Endothelial cell of umbilical vein (primary cell): ENCODE measurements around the gene PAQR6. TPM values are rescaled to one million over a fixed set of nuclear protein-coding genes. Genes with fewer than 3 reads are reported as not detected.

Experiments used
- BruUV-seq: library from RNA; stranded (reverse); fragments of 400-500 nt; replicated peaks from 2 replicates; lab custom pipeline; 2021; lab: Mats Ljungman, UMichigan
- CTCF ChIA-PET: fragments of 300-600, 350-600 bp; sonication (Branson Sonifier 250); formaldehyde crosslinking; loops from one replicate; lab custom pipeline; 2021; ENCODE audit warnings: antibody characterized with exemption, inconsistent platforms; lab: Charles Lee
- POLR2A ChIA-PET: fragments of 300-600, 350-600 bp; sonication (Branson Sonifier 250); formaldehyde crosslinking; loops from one replicate; lab custom pipeline; 2021; ENCODE audit warnings: antibody characterized with exemption, inconsistent platforms; lab: Charles Lee
- DNase-seq: peaks from one replicate; pipeline ENCODE4 v3.0.0-alpha.2; 2011; ENCODE audit warnings: low read depth, low spot score
- FAIRE-seq: peaks from 2 replicates; lab custom pipeline; 2011; peaks lifted over from hg19 to GRCh38; lab: Jason Lieb, UNC
- H2AFZ ChIP-seq: 2 replicates; pipeline ENCODE4 v1.6.0; 2012; ENCODE audit warnings: low read depth, low read length, control low read depth, inconsistent platforms
- H3K27ac ChIP-seq: 2 replicates; pipeline ENCODE4 v1.5.1; 2011; ENCODE audit warnings: low read depth, mild to moderate bottlenecking, control low read depth, low read length, moderate library complexity; ENCODE audit not compliant: insufficient read depth
- H3K27me3 ChIP-seq, 2 experiments: 2 replicates each; pipeline versions ENCODE4 v1.6.0 to v1.6.1; 2011; ENCODE audit warnings: low read length in 2 of 2, mixed read lengths in 1 of 2; ENCODE audit not compliant: control insufficient read depth in 2 of 2, insufficient read depth in 2 of 2
- H3K36me3 ChIP-seq, 2 experiments: 2 replicates in 1 of 2; 3 replicates in 1 of 2; pipeline ENCODE4 v1.5.1; 2011; ENCODE audit warnings: low read length in 2 of 2, mild to moderate bottlenecking in 1 of 2, moderate library complexity in 1 of 2; ENCODE audit not compliant: control insufficient read depth in 2 of 2, insufficient read depth in 2 of 2; ENCODE audit errors: extremely low read depth in 1 of 2
- H3K4me1 ChIP-seq: 3 replicates; pipeline ENCODE4 v1.5.1; 2011; ENCODE audit warnings: mild to moderate bottlenecking, low read length; ENCODE audit not compliant: control insufficient read depth, insufficient read depth; ENCODE audit errors: extremely low read depth
- H3K4me2 ChIP-seq: 2 replicates; pipeline ENCODE4 v1.6.1; 2011; ENCODE audit warnings: low read length, control low read depth, mixed read lengths; ENCODE audit not compliant: insufficient read depth
- H3K4me3 ChIP-seq, 3 experiments: fragments of 200-600 bp in 1 of 3; sonication (generic), shearing (Covaris generic) in 1 of 3; replicated peaks in 1 of 3; 2 replicates each; pipeline ENCODE4 v1.5.1; 2011 to 2016; ENCODE audit warnings: control low read depth in 3 of 3, low read length in 3 of 3, mild to moderate bottlenecking in 2 of 3, inconsistent platforms in 1 of 3, low read depth in 1 of 3, moderate library complexity in 1 of 3; ENCODE audit not compliant: insufficient read depth in 1 of 3
- H3K79me2 ChIP-seq: 2 replicates; pipeline ENCODE4 v1.6.0; 2012; ENCODE audit warnings: low read length, inconsistent platforms; ENCODE audit not compliant: control insufficient read depth, insufficient read depth
- H3K9ac ChIP-seq: replicated peaks from 2 replicates; pipeline ENCODE3; 2011; ENCODE audit warnings: low read length, control low read depth; ENCODE audit not compliant: insufficient read depth; ENCODE audit errors: extremely low read depth
- H3K9me1 ChIP-seq: replicated peaks from 3 replicates; pipeline ENCODE4 v1.6.0; 2011; ENCODE audit warnings: mild to moderate bottlenecking, low read length; ENCODE audit not compliant: control insufficient read depth, insufficient read depth; ENCODE audit errors: extremely low read depth
- H3K9me3 ChIP-seq: replicated peaks from 2 replicates; pipeline ENCODE4 v1.5.1; 2012; ENCODE audit warnings: low read length, inconsistent platforms; ENCODE audit not compliant: control insufficient read depth, insufficient read depth
- H4K20me1 ChIP-seq: replicated peaks from 2 replicates; pipeline ENCODE3; 2011; ENCODE audit warnings: mild to moderate bottlenecking, low read length; ENCODE audit not compliant: control insufficient read depth, insufficient read depth; ENCODE audit errors: extremely low read depth
- EZH2 ChIP-seq: IDR thresholded peaks from 2 replicates; pipeline ENCODE4 v1.6.1; 2012; ENCODE audit warnings: borderline replicate concordance, low read depth, mild to moderate bottlenecking, moderate library complexity, low read length, inconsistent platforms; ENCODE audit not compliant: severe bottlenecking
- FOS ChIP-seq: IDR thresholded peaks from 2 replicates; pipeline ENCODE4 v1.6.1; 2011; ENCODE audit warnings: mild to moderate bottlenecking, low read length, moderate library complexity, borderline replicate concordance; ENCODE audit not compliant: insufficient read depth
- GATA2 ChIP-seq: IDR thresholded peaks from 2 replicates; pipeline ENCODE4 v1.7.0; 2011; ENCODE audit warnings: low read depth, mild to moderate bottlenecking, moderate library complexity, mixed read lengths, low read length; ENCODE audit not compliant: insufficient read length, insufficient read depth
- JUN ChIP-seq: IDR thresholded peaks from 2 replicates; pipeline ENCODE4 v1.6.1; 2011; ENCODE audit warnings: borderline replicate concordance, low read depth; ENCODE audit not compliant: insufficient read length, insufficient read depth
- MYC ChIP-seq: IDR thresholded peaks from one replicate; pipeline ENCODE4 v1.6.1; 2011; ENCODE audit warnings: mild to moderate bottlenecking, low read depth, low read length
- POLR2A ChIP-seq: IDR thresholded peaks from 2 replicates; pipeline ENCODE4 v1.6.1; 2012; ENCODE audit warnings: low read depth, mild to moderate bottlenecking, control low read depth, low read length
- POLR2AphosphoS5 ChIP-seq: IDR thresholded peaks from 2 replicates; pipeline ENCODE4 v1.6.1; 2012; ENCODE audit warnings: low read depth, mild to moderate bottlenecking, control low read depth, low read length, moderate library complexity; ENCODE audit not compliant: insufficient read depth
- dilution Hi-C: fragments of 300-500 bp; cut with MboI; formaldehyde crosslinking; loops from one replicate; pipeline ENCODE4 v1.15.0; 2019; ENCODE audit warnings: low sequenced_read_pairs; ENCODE audit not compliant: extremely low pct_ligation_motif_present
- intact Hi-C: fragments of 100-400 bp; cut with micrococcal nuclease; formaldehyde crosslinking; loops from one replicate; pipeline ENCODE4 v1.10.0; 2022
- polyA plus RNA-seq, 4 experiments: library from polyadenylated mRNA; depleted of rRNA in 3 of 4; stranded (reverse) in 3 of 4; unstranded in 1 of 4; fragments of >200 nt; gene quantifications; 2 replicates each; pipeline versions ENCODE4 v1.2.1 to v1.2.3, GENCODE V29; 2011 to 2012; ENCODE audit warnings: missing spikeins in 1 of 4
- total RNA-seq: library from RNA; stranded (reverse); gene quantifications from 2 replicates; pipeline ENCODE4 v1.2.3, GENCODE V29; 2021
- TF ChIP-seq, protein P1 (sequence below): IDR thresholded peaks from 2 replicates; pipeline ENCODE4 v1.6.1; 2011; ENCODE audit not compliant: insufficient read depth, insufficient read length
- TF ChIP-seq, protein P2 (sequence below), 2 donors: IDR thresholded peaks; 1 replicate in 1 of 2; 2 replicates in 1 of 2; pipeline ENCODE4 v1.5.1; 2011; ENCODE audit warnings: low read length in 2 of 2, mild to moderate bottlenecking in 2 of 2, moderate library complexity in 2 of 2, control low read depth in 1 of 2, inconsistent platforms in 1 of 2, low read depth in 1 of 2; ENCODE audit not compliant: insufficient read depth in 1 of 2; ENCODE audit errors: extremely low read depth in 1 of 2

The PAQR6 gene
- total and polyA plus RNA-seq, 2 donors (not counting 3 experiments of a cell fraction or from before 2014, with no cell fraction given): 1.6 to 2.2 TPM

DNA sequence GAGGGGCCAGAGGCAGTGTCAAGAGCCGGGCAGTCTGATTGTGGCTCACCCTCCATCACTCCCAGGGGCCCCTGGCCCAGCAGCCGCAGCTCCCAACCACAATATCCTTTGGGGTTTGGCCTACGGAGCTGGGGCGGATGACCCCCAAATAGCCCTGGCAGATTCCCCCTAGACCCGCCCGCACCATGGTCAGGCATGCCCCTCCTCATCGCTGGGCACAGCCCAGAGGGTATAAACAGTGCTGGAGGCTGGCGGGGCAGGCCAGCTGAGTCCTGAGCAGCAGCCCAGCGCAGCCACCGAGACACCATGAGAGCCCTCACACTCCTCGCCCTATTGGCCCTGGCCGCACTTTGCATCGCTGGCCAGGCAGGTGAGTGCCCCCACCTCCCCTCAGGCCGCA lies 5.9 kb downstream of the PAQR6 start, which contains the start of gene BGLAP:
TSS of gene BGLAP (plus strand) at position 259 of the 400 bp plus-strand sequence. CDS start at position 307, 48 bp downstream.
- H3K9ac ChIP-seq: no peak within 1 kb of the TSS
- H4K20me1 ChIP-seq: no peaks in the 10 kb centered on the region
- no peak for FAIRE-seq
- intact Hi-C loops: no loop called here
- H2AFZ ChIP-seq: no peak within 1 kb of the TSS
- no peak within 1 kb of the TSS for H3K4me2 ChIP-seq
- H3K9me3 ChIP-seq: no peaks in the 10 kb centered on the region
- H3K79me2 ChIP-seq: no peaks in the 10 kb centered on the region
- ChIA-PET POLR2A (no interaction called here), CTCF (interaction anchor here (1.5 kb wide), 1 partner anchor 17 kb away, joined by 7 read pairs; no protein-coding TSS in a partner anchor)
- peaks cover 0 to 9% of the 10 kb centered on the region in 2 experiments for H3K36me3 ChIP-seq
- no peak within 1 kb of the TSS for H3K27ac ChIP-seq
- dilution Hi-C loops: no loop called here
- no TSS peak for BruUV-seq
- peaks cover 0 to 4% of the 10 kb centered on the region in 2 experiments for H3K27me3 ChIP-seq
- H3K4me1 ChIP-seq: peaks cover 6% of the 10 kb centered on the region
- no peaks in the 10 kb centered on the region for H3K9me1 ChIP-seq
- DNase-seq: no peak
- H3K4me3 ChIP-seq: no peak within 1 kb of the TSS
- TF ChIP-seq EZH2: no peak
- TF ChIP-seq JUN: no peak
- TF ChIP-seq FOS: no peak
- TF ChIP-seq GATA2: no peak
- TF ChIP-seq, protein P1, sequence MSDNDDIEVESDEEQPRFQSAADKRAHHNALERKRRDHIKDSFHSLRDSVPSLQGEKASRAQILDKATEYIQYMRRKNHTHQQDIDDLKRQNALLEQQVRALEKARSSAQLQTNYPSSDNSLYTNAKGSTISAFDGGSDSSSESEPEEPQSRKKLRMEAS: no peak
- TF ChIP-seq, protein P2, sequence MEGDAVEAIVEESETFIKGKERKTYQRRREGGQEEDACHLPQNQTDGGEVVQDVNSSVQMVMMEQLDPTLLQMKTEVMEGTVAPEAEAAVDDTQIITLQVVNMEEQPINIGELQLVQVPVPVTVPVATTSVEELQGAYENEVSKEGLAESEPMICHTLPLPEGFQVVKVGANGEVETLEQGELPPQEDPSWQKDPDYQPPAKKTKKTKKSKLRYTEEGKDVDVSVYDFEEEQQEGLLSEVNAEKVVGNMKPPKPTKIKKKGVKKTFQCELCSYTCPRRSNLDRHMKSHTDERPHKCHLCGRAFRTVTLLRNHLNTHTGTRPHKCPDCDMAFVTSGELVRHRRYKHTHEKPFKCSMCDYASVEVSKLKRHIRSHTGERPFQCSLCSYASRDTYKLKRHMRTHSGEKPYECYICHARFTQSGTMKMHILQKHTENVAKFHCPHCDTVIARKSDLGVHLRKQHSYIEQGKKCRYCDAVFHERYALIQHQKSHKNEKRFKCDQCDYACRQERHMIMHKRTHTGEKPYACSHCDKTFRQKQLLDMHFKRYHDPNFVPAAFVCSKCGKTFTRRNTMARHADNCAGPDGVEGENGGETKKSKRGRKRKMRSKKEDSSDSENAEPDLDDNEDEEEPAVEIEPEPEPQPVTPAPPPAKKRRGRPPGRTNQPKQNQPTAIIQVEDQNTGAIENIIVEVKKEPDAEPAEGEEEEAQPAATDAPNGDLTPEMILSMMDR (IDR thresholded peaks at IDR 0.05; ENCODE audit: extremely low read depth in 1 of 2, insufficient read depth in 1 of 2, low read depth in 1 of 2, low read length in 2 of 2): no peak
- no peak for TF ChIP-seq MYC
- TF ChIP-seq POLR2A: no peak
- TF ChIP-seq POLR2AphosphoS5: no peak
